HG02571 (cell line): ENCODE results near the gene NDUFA7.
A peak's percentile ranks its signal among the peaks of the same experiment; 100 is the strongest.
"Not testable (repeated sequence)": the region's sequence is repeated elsewhere in the genome, so short reads cannot be mapped to it uniquely, and the experiment has no call there.

Experiments used
- ATAC-seq: cut with Tn5 transposase; IDR thresholded peaks from one replicate; pipeline ENCODE4 v1.9.1; 2021; ENCODE audit warnings: mild to moderate bottlenecking, moderate library complexity; ENCODE audit not compliant: unreplicated experiment

NDUFA7 gene

DNA sequence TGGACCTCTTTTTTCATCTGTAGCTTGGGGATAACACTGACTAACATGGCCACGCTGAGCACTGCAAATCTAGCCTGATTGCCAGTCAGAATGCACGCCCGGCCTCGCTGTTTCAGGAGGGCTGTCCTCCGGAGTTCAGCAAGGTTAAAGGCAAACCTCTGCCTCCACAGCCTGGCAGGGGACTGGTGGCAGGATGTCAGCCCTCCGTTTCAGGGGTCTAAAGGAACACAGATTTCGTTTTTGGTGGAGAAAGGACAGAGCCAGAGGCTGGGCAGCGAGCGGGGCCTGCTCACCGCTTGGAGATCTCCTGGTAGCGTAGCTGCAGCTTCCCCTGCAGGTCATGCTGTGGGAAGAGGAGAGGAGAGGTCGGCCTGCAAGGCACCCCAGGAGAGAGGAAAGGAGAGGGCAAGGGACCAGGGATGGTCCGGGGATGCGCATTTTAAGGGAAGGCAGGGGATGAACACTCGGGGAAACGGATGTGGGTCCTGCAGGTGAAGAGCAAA, 560 bp downstream of the NDUFA7 start:
- no peak for ATAC-seq

GRCh38 chr19:8319807-8320520, 1.2 kb downstream of the NDUFA7 start:
- no peak for ATAC-seq

- not testable (repeated sequence) for ATAC-seq
These were observed 2.3 kb downstream of the NDUFA7 start for GRCh38 chr19:8318835-8319234.

GRCh38 chr19:8316351-8317125, 4.6 kb downstream of the NDUFA7 start:
- no peak for ATAC-seq

DNA sequence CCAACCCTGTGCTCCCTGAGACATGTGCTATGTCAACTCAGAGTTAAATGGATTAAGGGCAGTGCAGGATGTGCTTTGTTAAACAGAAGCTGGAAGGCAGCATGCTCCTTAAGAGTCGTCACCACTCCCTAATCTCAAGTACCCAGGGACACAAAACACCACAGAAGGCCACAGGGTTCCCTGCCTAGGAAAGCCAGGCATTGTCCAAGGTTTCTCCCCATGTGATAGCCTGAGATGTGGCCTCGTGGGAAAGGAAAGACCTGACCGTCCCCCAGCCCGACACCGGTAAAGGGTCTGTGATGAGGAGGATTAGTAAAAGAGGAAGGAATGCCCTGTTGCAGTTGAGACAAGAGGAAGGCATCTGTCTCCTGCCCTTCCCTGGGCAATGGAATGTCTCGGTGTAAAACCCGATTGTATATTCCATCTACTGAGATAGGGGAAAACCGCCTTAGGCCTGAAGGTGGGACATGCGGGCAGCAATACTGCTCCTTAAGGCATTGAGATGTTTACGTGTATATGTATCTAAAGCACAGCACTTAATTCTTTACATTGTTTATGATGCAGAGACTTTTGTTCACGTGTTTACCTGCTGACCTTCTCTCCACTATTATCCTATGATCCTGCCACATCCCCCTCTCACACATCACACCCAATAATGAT, 6.1 kb downstream of the NDUFA7 start:
- not testable (repeated sequence) for ATAC-seq

DNA sequence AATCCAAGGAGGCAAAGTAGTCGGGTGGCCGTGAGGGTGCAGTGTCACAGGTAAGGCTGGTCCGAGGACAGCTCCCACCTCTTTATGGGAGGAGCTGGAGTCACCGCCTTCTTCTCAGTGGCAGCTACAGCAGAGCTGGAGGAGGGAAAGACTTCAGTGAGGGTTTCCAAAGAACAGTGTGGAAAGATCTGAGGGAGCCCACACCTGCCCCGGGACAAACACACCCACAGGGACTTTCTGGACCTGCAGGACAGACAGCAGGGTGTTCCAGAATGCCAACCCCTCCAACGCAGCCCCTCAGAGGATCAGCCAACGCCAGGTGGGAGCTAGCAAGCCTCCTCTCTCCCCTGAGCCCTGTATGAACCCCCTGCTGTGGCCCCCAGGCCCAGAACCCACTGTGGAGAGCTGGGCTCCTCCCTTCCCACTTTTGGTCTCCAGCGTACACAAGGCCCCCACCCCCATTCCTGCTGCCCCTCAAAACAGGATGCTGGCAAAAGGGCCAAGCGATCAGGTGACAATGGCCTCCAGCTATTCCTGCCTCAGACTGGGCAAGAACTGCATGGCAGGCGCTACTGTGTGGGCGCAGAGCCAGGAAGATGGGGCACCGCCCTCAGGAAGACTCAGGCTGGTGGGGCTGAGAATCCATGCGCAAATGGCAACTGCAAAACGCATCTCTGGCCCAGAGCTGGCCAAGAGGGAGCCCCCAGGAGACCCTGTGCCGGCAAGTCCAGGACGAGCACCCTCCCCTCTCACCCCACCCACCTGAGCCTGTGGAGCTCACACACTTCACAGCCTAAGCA, 9.5 kb downstream of the NDUFA7 start:
- ATAC-seq: no peak

DNA sequence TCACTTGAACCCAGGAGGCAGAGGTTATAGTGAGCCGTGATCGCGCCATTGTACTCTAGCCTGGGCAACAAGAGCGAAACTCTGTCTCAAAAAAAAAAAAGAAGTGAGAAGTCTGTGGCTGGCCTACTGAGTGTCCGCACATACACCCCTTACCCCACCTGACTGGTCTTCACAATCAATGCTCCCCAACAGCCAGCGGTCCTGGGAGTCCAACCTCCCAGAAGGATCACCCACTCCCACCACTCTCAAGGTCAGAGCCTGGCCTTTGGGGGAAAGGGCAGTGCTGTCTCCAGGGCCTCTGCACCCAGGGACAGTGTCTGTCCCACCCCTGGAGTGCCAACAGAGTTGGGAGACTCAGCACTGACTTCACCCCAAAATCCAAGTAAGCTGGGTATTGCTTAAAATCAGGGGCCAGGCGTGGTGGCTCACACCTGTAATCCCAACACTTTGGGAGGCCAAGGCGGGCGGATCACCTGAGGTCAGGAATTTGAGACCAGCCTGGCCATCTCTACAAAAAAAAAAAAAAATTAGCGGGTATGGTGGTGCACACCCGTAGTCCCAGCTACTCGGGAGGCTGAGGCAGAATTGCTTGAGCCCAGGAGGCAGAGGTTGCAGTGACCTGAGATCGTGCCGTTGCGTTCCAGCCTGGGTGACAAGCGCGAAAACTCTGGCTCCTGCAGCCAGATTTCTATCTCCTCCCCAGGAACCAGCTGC, 10.7 kb downstream of the NDUFA7 start:
- ATAC-seq: no peak

GRCh38 chr19:8308891-8309291, 12.3 kb downstream of the NDUFA7 start:
- no peak for ATAC-seq

DNA sequence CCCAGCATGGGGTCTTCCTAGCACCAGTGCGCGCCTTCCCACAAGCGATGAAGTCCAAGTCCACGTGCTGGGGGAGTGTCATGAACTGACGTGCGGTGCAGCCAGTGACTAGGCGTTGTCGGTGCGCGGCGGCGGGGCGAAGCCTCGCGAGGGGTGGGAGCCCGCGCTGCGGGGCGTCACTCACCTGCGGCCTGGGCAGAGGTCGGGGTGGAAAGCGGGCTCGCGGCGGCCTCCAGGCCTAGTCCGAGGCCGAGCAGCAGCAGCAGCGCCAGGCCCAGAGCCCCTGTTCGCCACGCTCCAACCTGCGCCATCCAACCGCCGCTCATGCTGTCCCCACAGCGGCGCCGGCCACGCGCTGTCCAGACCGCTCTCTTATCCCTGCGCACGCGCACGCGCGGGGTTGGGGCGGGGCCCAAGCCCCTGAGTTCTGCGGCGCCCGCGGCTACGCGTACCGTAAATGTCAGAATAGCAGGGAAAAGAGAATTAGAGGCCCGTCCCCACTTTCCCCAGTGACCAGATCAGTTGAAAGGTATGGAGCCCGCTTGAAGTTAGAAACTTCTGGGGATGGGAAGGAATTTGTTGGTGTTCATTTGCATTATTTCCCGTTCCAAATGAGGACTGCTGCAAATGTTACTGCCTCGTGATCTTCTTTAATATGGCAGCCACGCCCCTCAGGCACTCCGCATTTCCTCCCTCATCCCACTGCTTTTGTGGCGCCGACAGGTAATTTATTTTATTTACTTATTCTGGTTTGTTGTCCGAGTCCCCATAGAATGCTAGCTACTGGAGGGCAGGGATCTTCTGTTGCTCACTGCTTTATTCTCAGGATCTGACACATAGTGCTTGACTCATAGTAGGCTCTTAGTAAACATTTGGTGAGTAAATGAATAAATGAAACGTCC, 13.0 kb downstream of the NDUFA7 start, which contains the start of gene CD320:
Gene CD320, minus strand, starts transcription at position 394 of the 902 bp plus-strand sequence. Its CDS starts 68 bp downstream, at position 326.
- ATAC-seq: peak; percentile 79

DNA sequence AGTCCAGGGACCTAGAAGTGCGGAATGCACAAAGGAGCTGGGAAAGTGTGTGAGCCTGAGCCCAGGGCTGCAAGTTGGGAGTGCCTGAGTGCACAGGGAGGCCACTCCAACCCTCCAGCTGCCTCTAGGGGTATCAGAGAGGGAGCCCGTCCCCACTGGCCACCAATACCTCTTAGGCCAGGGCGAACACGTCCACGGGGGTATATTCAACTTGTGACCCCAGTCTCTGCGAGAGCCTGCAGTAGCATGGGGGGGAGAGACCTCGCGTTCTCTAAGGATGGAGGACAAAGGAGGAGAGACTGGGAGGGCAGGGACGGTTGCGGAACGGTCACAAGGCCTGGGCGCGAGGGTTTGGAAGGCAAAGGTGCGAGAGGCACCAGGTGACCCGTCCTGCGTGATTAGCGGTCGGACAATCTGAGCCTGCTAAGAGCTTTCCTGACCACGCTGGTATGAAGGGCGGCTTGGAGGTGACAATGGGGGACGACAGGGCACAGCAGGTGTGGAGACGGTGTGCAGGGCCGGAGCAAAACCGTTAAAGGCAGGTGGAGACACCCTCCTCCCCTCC, 13.7 kb downstream of the NDUFA7 start:
- ATAC-seq: no peak

GRCh38 chr19:8306235-8307054, 14.7 kb downstream of the NDUFA7 start:
- ATAC-seq: no peak

GRCh38 chr19:8305798-8306197, 15.4 kb downstream of the NDUFA7 start:
- ATAC-seq: no peak

DNA sequence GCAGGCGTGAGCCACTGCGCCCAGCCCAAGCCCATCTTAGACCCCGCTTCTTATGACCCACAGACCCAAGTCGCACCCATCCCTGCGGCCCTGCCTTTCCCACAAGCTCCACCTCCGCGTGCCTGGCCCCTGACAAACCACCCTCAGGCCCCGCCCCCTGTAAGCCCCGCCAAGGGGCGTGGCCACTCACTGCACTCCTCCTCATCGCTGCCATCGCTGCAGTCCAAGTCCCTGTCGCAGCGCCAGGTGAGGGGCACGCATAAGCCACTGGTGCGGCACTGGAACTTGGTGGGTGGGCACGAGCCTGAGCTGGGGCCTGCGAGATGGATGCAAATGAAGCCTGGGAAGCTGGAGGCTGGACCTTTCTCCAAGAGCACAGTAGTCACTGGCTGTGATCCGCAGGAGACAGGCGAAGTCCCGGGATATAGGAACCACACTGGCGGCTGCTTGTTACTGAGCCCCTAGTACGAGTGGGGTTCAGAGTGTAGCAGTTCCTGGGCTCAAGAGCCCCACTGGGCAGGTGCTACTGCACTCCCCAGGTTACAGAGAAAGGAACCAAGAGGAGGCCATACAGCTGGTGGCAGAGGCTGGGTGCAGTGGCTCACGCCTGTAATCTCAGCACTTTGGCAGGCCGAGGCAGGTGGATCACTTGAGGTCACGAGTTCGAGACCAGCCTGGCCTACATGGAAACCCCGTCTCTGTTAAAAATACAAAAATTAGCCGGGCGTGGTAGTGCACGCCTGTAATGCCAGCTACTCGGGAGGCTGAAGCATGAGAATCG, 16.1 kb downstream of the NDUFA7 start:
- no peak for ATAC-seq

- no peak for ATAC-seq
These were observed 18.4 kb downstream of the NDUFA7 start for GRCh38 chr19:8302734-8303133.

- ATAC-seq: no peak
These were observed 18.9 kb downstream of the NDUFA7 start for GRCh38 chr19:8302357-8302691.

- not testable (repeated sequence) for ATAC-seq
These were observed 29.8 kb downstream of the NDUFA7 start for GRCh38 chr19:8291337-8291736.

GRCh38 chr19:8276508-8276907, 44.7 kb downstream of the NDUFA7 start:
- ATAC-seq: not testable (repeated sequence)
